H1 (cell line): ENCODE results near the gene LTBR. TPM values are rescaled to one million over a fixed set of nuclear protein-coding genes. Genes with fewer than 3 reads are reported as not detected.

Source experiments
- BACH1 ChIP-seq: IDR thresholded peaks from 2 replicates; pipeline ENCODE4 v1.6.1; 2012; ENCODE audit warnings: low read length, improper control_type of control experiment
- CHD2 ChIP-seq: IDR thresholded peaks from 2 replicates; pipeline ENCODE4 v1.6.1; 2012; ENCODE audit warnings: low read length, improper control_type of control experiment
- CHD7 ChIP-seq: fragments of 300-600 bp; sonication (generic); IDR thresholded peaks from 2 replicates; pipeline ENCODE4 v1.7.1; 2012; ENCODE audit warnings: low read length, moderate library complexity, mild to moderate bottlenecking, inconsistent platforms; ENCODE audit not compliant: insufficient replicate concordance
- E2F6 ChIP-seq: IDR thresholded peaks from 2 replicates; pipeline ENCODE4 v1.6.1; 2012; ENCODE audit warnings: inconsistent platforms
- SP1 ChIP-seq: IDR thresholded peaks from 2 replicates; pipeline ENCODE4 v1.6.1; 2011; ENCODE audit warnings: low read depth, low read length
- SUZ12 ChIP-seq: fragments of 200-600 bp; sonication (generic); IDR thresholded peaks from 2 replicates; pipeline ENCODE4 v1.6.1; 2012; ENCODE audit warnings: mild to moderate bottlenecking, inconsistent platforms, low read length, moderate library complexity, mixed read lengths
- polyA plus RNA-seq, 7 experiments: library from polyadenylated mRNA; depleted of rRNA in 3 of 7; stranded (reverse) in 5 of 7; unstranded in 2 of 7; fragments of >200 nt in 5 of 7; fragments of 200-250 nt in 2 of 7; gene quantifications; 1 replicate in 5 of 7; 2 replicates in 1 of 7; 4 replicates in 1 of 7; pipeline versions ENCODE4 v1.2.1 to v1.2.3, GENCODE V29; 2011 to 2013; ENCODE audit warnings: missing spikeins in 2 of 7, mixed read lengths in 2 of 7
- total RNA-seq: library from RNA; stranded (reverse); fragmentation: NEBNext Ultra II Directional; extraction: Animal tissue kit (Norgen Biotek cat#: 25700); gene quantifications from 2 replicates; pipeline ENCODE4 v1.2.1, GENCODE V29; 2021

LTBR gene
- total and polyA plus RNA-seq, 2 of the 8 experiments (the other 6 are each of a cell fraction or from before 2014, with no cell fraction given), result 5.1 to 6.3 TPM

- TF ChIP-seq CHD7 (no peak), SP1 (no peak), SUZ12 (no peak), CHD2 (no peak), BACH1 (no peak), E2F6 (no peak)
- TF ChIP-seq, all 59 proteins: peak for 0
Measured at GRCh38 chr12:6370576-6370935, 13.4 kb upstream of the LTBR start (continued).
